GM19395 (cell line): ENCODE data around the gene MACROD1.

ENCODE experiments used
- ATAC-seq: cut with Tn5 transposase; IDR thresholded peaks from one replicate; pipeline ENCODE4 v1.9.1; 2021; ENCODE audit warnings: mild to moderate bottlenecking, moderate library complexity; ENCODE audit not compliant: unreplicated experiment

MACROD1 gene

DNA sequence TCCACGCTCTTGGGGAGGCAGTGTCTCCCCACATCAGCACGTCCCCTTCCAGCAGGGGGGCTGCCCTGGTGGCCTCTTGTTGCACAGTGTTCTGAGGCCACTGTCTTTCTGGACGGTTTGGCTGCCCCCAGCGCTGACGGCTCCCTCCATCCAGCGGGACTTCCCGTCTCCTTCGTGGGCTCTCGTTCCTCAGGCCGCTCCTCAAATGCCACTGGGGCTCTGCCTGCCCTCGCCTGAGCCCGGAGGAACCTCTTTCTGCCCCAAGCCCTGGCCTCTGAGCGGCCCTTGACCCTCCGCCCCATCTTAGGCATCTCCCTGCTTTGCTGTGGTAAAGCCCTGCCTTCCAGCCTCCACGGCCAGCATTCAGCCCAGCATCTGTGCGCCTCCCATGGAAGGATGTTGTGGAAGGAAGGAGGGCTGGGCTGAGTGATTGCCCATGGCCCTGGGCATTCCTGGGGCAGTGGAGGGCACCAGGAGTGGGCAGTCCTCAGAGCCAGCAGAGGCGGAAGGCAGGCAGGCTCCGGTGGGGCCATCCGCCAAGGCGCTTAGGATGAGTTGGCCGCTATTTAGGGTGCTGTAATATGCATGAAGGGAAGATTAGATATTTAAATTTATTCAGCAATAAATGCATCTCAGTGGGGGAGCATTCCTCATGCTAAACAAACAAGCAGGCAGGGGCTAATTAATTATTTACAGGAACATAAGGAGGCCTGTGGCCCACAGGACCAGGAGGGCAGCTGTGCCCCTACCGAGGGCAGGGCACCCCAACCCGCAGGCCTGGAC lies 161.9 kb downstream of the MACROD1 start:
- no peak for ATAC-seq

DNA sequence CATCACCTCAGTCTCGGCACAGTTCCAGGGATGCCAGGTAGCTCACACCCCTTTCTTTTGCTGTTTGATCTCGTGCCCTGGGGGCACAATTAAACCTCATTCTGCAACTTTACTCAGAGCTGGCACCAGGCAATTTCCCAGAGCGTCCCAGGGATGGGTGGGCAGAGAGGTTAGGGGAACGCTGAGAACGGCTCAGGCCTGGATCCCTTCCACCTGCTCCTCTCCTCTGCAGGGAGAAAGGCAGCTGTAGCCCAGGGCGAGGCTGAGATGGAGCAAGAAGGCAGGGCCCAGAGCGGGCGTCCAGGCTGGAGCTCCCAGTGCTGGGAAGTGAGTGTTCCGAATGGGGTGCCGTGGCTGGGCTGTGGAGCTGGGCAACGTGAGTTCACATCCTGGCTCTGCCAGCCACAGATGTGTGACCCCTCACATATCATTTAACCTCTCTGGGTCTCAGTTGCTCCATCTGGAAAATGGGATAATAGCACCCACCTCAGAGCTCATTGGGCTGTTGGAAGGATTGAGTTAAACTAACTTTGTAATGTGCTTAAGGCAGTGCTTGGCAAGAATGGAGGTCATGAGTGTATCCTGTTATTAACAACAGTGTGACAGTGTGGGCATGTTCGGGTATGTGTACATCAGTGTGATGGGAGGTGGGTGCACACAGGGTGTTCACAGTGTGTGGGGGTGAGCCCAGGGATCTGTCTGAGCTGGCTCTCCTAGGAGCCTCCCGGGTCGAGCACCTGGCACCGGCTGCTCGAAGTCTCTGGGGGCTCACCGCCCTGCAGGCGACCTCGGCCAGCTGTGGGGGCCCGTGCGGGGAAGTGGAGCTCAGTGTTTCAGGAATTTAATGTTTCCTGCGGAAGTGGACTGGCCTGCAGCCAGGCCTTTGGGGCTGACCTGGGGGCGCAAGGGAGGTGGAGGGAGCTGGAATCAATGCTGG lies 164.2 kb downstream of the MACROD1 start:
- ATAC-seq, result no peak

DNA sequence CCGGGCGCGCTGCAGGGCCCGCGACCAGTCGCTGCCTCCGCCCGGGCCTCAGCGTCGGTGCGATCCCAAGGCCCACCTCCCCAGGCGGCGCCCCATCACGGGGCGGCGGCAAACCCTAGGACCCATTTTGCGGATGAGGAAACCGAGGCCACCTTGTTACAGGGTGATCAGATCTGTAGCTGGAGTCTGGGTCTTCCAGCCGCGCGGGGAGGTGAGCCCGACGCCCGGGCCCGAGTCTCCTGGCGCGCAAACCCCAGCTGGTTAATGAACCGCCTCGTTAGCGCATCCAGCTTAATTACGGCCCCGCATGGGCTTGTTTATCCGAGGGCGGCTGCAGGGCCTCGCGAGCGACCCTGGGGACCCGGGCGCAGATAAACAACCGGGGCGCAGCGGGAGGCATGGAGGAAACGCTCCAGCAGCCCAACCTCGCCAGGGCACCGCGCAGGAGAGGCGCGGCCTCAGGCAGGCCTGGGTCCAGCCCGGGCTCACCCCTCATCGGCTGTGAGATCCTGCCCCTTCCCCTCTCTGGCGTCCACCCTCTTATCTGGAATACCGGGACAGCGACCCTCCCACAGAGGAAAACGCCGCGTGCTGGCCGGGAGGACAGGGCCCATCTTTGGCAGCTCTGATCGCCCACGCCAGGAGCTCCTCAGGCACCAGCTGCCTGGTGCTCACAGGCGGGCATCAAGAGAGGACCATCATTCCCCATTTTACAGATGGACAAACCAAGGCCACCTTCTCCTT lies 165.0 kb downstream of the MACROD1 start:
- ATAC-seq, result no peak

DNA sequence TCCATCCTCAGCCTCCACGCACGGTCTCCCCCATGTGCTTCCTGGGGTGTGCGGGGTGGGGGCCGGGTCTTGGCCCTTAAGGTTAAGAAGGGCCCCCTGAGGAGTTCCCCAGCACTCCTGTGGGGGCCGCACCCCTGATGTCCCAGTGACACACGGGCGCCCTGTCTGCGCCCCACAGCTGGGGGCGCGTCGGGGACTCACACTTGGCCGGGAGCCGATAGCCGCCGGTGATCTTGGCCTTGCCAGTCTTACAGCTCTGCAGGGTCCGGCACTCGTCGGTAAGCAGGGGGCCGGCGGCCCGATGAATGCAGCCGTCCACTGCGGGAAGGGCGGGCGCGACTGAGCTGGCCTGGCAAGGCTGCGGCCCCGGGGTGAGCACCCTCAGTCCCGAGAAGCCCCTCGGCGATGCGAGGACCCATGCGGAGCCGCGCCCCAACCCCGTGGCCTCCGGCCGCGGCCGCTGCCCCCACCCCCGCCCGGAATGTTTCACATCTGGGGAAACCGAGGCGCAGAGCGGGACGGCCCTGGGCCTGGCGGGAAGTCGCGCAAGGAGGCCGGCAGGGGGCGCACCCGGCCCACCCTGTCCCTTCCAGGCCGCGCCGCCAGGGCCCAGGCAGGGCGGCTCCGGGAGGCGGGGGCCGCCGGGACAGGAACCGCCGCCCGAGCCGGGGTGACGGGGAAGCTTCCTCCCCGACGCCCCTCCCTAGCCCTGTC lies 165.7 kb downstream of the MACROD1 start:
- ATAC-seq, result no peak

DNA sequence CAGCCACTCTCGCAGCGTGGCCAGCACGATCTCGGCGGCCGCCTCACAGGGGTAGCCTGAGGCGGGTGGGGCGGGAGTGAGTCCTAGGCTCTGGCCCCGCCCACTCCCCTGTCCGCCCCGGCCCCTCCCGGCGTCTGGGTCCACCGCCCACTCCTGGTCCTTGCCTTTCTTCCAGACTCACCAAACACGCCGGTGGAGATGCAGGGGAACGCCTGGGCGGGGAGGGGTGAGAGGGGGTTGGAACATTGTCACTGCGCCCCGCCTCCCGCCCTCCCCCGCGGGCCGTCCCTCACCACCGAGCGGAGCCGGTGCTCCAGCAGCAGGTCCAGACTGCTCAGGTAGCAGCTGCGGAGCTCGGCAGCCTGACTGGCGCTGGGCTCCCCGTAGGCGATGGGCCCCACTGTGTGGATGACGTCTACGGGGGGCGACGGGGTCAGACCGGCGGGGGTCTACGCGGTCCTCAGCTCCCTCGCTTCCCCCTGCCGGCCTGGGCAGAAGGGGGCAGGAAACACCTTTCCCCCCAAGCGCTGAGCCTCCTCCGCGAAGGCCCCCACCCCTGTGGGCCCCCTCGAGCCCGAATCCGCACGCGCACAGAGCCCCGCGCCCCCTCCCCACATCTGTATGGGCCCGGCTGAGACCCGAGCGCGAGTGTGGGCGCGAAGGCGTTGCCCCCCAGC lies 166.4 kb downstream of the MACROD1 start:
- no peak for ATAC-seq

DNA sequence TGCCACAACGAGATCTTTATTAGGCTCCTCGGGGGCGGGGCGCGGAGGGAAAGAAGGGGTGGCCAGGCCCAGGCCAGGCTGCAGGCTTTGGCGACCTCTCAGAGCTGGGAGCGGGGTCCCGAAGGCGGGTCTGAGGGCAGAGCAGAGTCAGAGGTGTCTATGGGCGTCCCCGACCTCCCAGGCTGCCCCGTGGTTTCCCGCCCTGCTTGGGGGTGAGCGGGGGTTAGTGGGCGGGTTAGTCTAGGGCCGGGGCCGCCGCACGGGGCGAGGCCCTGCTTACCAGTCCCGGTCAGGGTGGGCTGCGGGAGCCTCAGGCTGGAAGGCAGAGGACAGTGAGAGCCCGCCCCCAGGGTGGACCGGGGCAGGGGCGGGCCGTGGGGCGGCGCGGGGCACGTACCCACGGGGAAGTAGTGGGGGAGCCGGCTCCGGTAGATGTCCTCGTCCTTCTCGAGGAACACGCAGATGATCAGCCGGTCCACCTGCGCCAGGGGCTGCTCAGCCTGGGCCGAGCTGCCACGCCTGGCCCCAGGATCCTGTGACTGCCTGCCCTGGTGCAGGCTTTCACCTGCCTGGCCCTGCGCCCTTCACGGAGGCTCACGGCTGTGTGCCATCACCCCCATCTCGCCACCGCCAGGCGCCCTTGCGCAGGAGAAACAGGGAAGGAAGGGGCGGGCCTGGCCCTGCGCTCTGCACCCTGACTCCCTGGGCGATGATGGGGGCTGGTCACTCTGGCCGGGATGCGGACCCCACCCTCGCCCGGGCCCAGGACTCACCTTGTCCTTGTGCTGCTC lies 167.2 kb downstream of the MACROD1 start:
- no peak for ATAC-seq

DNA sequence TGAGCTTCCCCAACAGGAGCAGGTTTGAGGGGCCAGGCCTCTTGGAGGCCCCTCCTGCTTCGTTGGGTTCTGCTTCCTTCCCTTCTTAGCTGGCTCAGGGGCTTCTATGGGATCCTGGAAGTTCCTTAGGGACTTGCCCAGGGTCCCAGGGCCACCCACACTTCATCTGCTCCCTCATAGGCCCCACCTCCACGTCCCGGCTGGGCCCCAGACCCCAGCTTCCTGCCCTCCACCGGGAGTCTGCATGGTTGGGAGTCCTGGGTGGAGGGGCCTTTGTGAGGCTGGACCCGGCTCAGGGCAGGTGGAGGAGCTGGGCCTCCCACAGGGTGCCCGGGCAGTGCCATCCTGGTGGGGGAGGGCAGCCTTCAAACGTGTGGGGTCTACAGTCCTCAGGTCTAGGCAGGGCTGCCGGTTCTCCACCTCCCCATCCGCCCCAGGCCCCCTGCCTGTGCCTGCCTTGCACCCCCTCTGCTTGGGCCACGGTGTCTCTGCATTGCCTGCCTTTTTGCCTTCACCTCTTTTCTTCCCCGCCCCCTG lies 168.0 kb downstream of the MACROD1 start:
- no peak for ATAC-seq

DNA sequence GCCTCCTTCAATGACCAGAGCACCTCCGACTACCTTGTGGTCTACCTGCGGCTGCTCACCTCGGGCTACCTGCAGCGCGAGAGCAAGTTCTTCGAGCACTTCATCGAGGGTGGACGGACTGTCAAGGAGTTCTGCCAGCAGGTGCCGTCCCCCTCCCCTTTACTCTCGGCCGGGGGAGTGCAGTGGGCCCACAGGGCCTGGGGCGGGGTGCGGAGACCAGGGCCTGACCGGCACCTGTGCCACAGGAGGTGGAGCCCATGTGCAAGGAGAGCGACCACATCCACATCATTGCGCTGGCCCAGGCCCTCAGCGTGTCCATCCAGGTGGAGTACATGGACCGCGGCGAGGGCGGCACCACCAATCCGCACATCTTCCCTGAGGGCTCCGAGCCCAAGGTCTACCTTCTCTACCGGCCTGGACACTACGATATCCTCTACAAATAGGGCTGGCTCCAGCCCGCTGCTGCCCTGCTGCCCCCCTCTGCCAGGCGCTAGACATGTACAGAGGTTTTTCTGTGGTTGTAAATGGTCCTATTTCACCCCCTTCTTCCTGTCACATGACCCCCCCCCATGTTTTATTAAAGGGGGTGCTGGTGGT lies 168.7 kb downstream of the MACROD1 start:
- ATAC-seq, result no peak

DNA sequence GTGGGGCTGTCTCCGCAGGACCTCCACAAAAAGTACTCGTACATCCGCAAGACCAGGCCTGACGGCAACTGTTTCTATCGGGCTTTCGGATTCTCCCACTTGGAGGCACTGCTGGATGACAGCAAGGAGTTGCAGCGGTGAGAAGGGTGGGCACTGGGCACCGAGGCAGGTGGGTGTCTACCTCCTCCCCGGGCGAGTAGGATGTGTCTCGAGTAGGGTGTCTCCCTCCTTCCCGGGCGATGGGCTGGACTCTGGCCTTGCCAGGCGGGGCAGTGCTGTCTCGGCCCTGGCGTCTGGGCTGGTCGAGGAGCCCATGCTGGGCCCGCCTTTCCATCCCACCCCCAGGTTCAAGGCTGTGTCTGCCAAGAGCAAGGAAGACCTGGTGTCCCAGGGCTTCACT lies 169.4 kb downstream of the MACROD1 start:
- no peak for ATAC-seq

DNA sequence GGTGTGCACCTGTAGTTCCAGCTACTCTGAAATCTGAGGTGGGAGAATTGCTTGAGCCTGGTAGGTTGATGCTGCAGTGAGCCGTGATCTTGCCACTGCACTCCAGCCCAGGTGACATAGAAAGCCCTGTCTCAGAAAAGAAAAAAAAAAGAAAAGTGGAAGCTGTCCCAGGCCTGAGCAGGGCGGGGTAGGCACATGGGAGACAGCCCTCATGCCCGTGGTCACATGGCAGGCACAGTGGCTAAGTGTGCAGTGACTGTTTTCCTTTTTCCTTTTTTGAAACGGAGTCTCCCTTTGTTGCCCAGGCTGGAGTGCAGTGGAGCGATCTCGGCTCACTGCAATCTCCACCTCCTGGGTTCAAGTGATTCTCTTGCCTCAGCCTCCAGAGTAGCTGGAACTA lies 171.9 kb downstream of the MACROD1 start:
- ATAC-seq, result no peak

DNA sequence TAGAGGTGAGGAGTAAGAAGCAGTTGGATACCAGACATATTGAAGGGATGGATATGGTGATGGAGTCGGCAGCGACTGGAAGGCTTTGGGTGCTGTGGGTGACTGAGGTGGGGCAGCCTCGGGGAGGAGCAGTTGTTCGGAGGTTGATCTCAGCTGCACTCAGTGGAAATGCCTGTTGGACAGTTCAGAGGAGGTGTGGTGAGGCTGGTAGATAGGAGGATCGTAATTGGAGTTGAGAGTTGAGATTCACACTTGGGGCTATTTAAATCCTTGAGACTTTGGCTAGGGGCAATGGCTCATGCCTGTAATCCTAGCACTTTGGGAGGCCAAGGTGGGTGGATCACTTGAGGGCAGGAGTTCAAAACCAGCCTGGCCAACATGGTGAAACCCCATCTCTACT lies 172.8 kb downstream of the MACROD1 start:
- no peak for ATAC-seq

DNA sequence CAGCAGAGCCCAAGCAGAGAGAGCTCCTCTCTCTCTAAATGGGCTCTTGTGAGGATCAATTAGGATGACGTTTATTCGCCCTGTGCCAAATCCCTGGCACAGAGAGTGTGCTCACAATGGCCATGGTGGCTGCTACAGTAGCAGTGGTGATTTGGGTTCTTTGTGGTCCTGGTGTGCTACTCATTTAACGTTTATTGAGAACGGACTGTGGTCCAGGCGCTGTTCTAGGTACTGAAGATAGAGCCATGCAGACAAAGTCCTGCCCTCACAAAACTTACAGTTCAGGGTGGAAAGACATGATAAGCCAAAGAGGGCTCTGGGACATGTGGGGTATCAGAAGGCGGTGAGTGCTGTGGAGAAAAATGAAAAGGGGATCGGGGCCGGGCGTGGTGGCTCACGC lies 174.4 kb downstream of the MACROD1 start:
- ATAC-seq, result no peak

DNA sequence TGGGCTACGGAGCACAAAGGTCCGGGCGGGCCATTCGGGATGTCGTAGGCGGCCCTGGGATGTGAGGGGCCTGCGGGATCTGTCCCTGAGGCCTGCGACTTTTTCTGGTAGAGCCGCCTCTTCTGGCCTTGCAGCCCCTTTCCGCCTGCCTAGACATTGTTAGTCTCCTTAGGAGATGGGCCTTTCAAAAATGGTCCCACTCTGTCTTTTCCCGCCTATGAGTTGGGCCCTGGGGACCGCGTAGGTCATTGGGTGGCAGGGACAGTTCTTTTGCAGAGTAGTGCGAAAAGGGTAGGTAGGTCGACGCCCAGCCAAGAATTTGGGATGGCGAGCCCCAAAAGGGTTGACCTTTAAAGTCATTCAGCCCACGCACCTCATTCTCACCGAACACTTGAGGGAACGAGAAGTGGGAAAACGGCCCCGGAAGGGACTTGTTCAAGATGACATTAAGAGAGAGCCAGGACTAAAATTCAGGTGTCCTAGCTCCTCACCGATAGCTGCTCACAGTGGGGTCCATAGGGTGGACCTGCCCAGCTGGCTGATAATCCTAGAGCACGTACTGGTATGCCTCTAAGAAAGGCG lies 178.9 kb downstream of the MACROD1 start:
- ATAC-seq, result no peak

DNA sequence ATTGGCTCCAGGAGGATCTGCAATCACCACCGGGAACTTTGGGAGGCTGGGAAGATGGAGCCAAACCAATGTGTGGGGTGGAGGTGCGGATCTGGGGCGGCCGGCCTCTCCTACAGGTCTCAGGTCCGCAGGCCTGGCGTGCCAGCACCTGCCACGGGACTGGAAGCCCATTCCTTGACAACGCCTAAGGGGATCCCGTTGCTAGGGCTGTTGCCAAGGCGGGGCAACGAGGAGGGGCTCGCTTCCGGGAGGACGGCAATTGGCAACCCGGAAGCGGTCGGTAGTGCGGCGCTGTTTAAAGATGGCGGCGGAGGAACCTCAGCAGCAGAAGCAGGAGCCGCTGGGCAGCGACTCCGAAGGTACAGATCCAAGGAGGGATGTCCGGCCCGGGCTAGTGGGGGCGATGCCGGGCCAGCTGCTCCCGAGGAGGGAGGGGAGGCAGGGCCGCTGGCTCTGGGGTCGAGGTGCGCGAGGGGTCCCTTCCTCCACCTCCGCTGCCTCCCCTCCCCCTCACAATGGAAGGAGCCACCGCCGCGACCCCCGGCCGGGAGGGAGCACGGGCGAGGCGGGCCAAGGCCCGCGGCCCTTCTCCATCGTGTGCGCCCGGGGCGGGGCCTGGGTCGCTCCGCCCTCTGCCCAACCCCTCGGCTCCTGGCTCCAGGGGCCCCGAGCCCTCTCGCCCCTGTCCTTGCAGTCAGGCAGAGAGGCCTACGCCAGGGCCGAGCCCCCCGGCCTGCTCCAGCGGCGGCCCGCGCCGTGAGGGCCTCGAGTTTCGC lies 179.6 kb downstream of the MACROD1 start, which contains the start of gene OTUB1:
OTUB1 (plus strand) TSS at position 283 of the 776 bp plus-strand sequence; CDS start at position 302, 19 bp downstream.
- peak; percentile 96 for ATAC-seq

DNA sequence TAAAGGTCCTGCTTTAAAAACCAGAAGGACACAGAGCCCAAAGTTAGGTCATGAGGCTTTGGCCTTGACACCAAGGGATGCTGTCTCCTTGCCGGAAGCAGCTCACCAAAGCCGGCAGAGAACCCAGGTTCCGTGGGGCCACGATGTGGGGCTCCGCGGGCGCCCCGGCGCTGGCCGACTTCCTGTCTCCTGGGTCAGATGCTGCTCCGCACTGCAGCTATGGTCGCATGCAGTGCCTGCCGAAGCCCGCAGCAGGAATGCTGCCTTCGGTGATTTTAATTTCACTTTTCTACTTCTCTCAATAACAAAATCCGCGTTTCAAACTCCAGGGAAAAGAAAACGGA lies 180.1 kb downstream of the MACROD1 start:
- peak; percentile 49 for ATAC-seq

DNA sequence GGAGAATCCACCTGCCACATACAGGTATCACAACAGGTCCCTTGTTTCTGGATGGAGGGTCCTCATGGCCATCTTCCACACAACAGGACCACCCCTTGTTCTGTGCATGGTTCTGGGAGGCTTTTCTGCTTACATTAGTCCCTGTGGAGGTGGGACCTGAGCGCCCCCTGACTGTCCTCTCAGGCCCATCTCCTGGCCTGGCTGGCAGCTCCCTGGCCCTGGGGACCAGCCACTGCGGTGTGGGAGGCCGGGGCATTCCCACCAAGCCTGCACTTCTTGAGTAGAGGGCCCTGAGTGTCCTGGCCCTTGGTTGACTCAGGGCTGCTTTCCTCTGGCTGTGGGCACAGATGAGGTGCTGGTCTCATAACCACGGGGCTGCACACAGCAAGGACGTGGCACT lies 186.5 kb downstream of the MACROD1 start:
- no peak for ATAC-seq

DNA sequence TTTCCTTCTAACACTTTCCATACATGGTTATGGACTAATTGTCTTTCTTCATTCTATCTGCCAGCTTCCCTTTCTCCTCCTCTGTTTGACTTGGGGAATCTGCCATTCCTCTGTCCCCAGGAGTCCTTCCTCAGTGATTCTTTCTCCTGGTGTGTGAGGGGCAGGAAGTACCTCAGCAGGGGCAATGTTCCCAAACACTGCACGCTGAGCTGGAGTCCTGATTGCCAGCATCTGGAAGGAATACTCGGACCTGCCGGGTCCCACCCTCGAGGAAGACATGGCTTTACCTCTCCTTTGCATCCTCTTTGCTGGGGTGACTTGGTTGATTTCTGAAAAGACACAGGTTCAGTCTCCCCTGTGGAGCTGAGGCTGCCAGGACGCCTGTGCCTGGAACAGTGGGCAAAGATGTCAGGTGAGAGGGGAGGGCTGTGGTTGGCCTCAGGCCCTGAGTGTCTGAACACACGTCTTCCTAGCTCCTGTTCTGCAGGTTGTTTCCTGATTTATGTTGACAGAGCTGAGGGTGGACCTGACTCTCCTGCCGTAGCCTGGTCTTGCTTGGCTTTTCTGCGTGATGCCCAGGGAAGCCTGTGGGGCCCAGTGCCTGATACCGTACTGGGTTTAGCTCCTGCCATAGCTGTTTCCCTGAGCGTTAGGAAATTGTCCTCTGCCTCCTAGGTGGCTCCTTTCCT lies 187.2 kb downstream of the MACROD1 start:
- ATAC-seq, result no peak
